HepG2 (cell line): ENCODE measurements around the gene PDE4C. TPM values are rescaled to one million over a fixed set of nuclear protein-coding genes. Genes with fewer than 3 reads are reported as not detected.
A peak's percentile ranks its signal among the peaks of the same experiment; 100 is the strongest.

Experiments used
- CBFB ChIP-seq: sonication (generic); formaldehyde crosslinking; IDR thresholded peaks from 2 replicates; pipeline ENCODE4 v1.4.0; 2020; ENCODE audit warnings: missing genetic modification reagents
- CSRNP1 ChIP-seq: sonication (generic); formaldehyde crosslinking; IDR thresholded peaks from 2 replicates; pipeline ENCODE4 v1.8.1; 2023; ENCODE audit warnings: mild to moderate bottlenecking, missing genetic modification reagents
- DMAP1 ChIP-seq: IDR thresholded peaks from 2 replicates; pipeline ENCODE4 v1.6.1; 2016
- HDAC1 ChIP-seq: sonication (generic); formaldehyde crosslinking; IDR thresholded peaks from 2 replicates; pipeline ENCODE4 v1.5.1; 2020; ENCODE audit warnings: mild to moderate bottlenecking, missing genetic modification reagents
- HMGXB3 ChIP-seq: sonication (generic); formaldehyde crosslinking; IDR thresholded peaks from 2 replicates; pipeline ENCODE4 v1.4.0; 2020; ENCODE audit warnings: missing genetic modification reagents, borderline replicate concordance
- MAF1 ChIP-seq: sonication (generic); formaldehyde crosslinking; IDR thresholded peaks from 2 replicates; pipeline ENCODE4 v1.5.0; 2020; ENCODE audit warnings: missing genetic modification reagents, borderline replicate concordance
- MNT ChIP-seq: fragments of 450-650 bp; IDR thresholded peaks from 2 replicates; pipeline ENCODE4 v1.6.1; 2016
- PBX3 ChIP-seq: sonication (generic); formaldehyde crosslinking; IDR thresholded peaks from 2 replicates; pipeline ENCODE4 v1.8.1; 2023; ENCODE audit warnings: missing genetic modification reagents, inconsistent platforms, borderline replicate concordance
- POGZ ChIP-seq: sonication (generic); formaldehyde crosslinking; IDR thresholded peaks from 2 replicates; pipeline ENCODE4 v1.4.0; 2020; ENCODE audit warnings: mild to moderate bottlenecking, missing genetic modification reagents
- ZBTB25 ChIP-seq: IDR thresholded peaks from 2 replicates; pipeline ENCODE4 v1.6.1; 2018; ENCODE audit warnings: missing genetic modification reagents
- ZFY ChIP-seq: sonication (generic); formaldehyde crosslinking; IDR thresholded peaks from 2 replicates; pipeline ENCODE4 v1.4.0; 2020; ENCODE audit warnings: missing genetic modification reagents
- ZNF574 ChIP-seq: sonication (generic); formaldehyde crosslinking; IDR thresholded peaks from 2 replicates; pipeline ENCODE4 v1.4.0; 2020; ENCODE audit warnings: missing genetic modification reagents
- ZNF576 ChIP-seq: sonication (generic); formaldehyde crosslinking; IDR thresholded peaks from 2 replicates; pipeline ENCODE4 v1.4.0; 2020; ENCODE audit warnings: mild to moderate bottlenecking, missing genetic modification reagents
- ZNF605 ChIP-seq: sonication (generic); formaldehyde crosslinking; IDR thresholded peaks from 2 replicates; pipeline ENCODE4 v1.8.0; 2022; ENCODE audit warnings: mild to moderate bottlenecking, missing genetic modification reagents
- ZNF644 ChIP-seq: IDR thresholded peaks from 2 replicates; pipeline ENCODE4 v1.6.1; 2016; ENCODE audit warnings: low read depth
- polyA plus RNA-seq, 8 experiments: library from polyadenylated mRNA; depleted of rRNA in 3 of 8; stranded (reverse) in 7 of 8; unstranded in 1 of 8; fragments of >200 nt; fragmentation: Illumina TruSeq in 4 of 8; extraction: Trizol in 4 of 8; gene quantifications; 2 replicates each; pipeline versions ENCODE4 v1.2.1 to v1.2.3, GENCODE V29; 2011 to 2016; ENCODE audit warnings: low read depth in 4 of 8, missing spikeins in 1 of 8, mixed read lengths in 1 of 8; ENCODE audit not compliant: insufficient read depth in 1 of 8
- total RNA-seq, 5 experiments: library from RNA; depleted of rRNA; stranded (reverse); fragments of >200 nt; fragmentation: Illumina TruSeq; extraction: Trizol; gene quantifications; 2 replicates each; pipeline ENCODE4 v1.2.3, GENCODE V29; 2016; ENCODE audit warnings: low read depth in 1 of 5

Gene PDE4C
- total and polyA plus RNA-seq, 2 of the 13 experiments (the other 11 are each of a cell fraction or from before 2014, with no cell fraction given) = 1.4 to 14.0 TPM

GRCh38 chr19:18192673-18193387 is 33.4 kb downstream of the PDE4C start, which contains the start of gene MPV17L2 (continued):
- TF ChIP-seq CSRNP1 = 0 out of 2 replicates have a peak, but pooled peaks have one; percentile 45
- TF ChIP-seq HMGXB3 (CRISPR knock-in tag) = peak; percentile 95
- peak; percentile 40 for TF ChIP-seq MNT
- no peak for TF ChIP-seq PBX3 (CRISPR knock-in tag)
- TF ChIP-seq DMAP1 (CRISPR knock-in tag) = peak; percentile 20; the same call in 1 of the 2 replicates
- peak; percentile 57 for TF ChIP-seq ZFY (CRISPR knock-in tag)
- peak; percentile 79; the same call in 1 of the 2 replicates for TF ChIP-seq ZNF574 (CRISPR knock-in tag)
- no peak for TF ChIP-seq CBFB (CRISPR knock-in tag)
- TF ChIP-seq POGZ (CRISPR knock-in tag) = peak; percentile 54
- peak; percentile 25; the same call in 1 of the 2 replicates for TF ChIP-seq ZBTB25 (CRISPR knock-in tag)
- 0 out of 2 replicates have a peak, but pooled peaks have one; percentile 73 for TF ChIP-seq ZNF605
- 0 out of 2 replicates have a peak, but pooled peaks have one; percentile 41 for TF ChIP-seq MAF1 (CRISPR knock-in tag)
- TF ChIP-seq HDAC1 (CRISPR knock-in tag) = peak; percentile 86
- TF ChIP-seq ZNF576 (CRISPR knock-in tag) = no peak
- TF ChIP-seq ZNF644 (CRISPR knock-in tag) = no peak
